Left colon (tissue), 2 donors: Measurements from ENCODE around the gene PALB2. TPM values are rescaled to one million over a fixed set of nuclear protein-coding genes. Genes with fewer than 3 reads are reported as not detected.

Source experiments
- ATAC-seq: fragments of 200-7000 bp; cut with Tn5 transposase; one replicate; pipeline ENCODE4 v1.9.1; 2020; ENCODE audit warnings: mild to moderate bottlenecking, moderate library complexity
- DNase-seq, 2 donors: peaks; one replicate each; pipeline ENCODE4 v3.0.0-alpha.2; 2020
- intact Hi-C, 2 donors: fragments of 100-400 bp; cut with DNase I in 1 of 2; cut with micrococcal nuclease in 1 of 2; formaldehyde crosslinking; loops; one replicate each; pipeline versions ENCODE4 v1.11.2 to v1.14.0; 2022; cut with DNase I, micrococcal nuclease
- total RNA-seq, 2 donors: library from RNA; stranded (reverse); fragmentation: NEBNext Ultra II Directional; extraction: Animal tissue kit (Norgen Biotek cat#: 25700); gene quantifications; one replicate each; pipeline ENCODE4 v1.2.1, GENCODE V29; 2021
- donor health status: DM: no; HTN: no; CAD: no.
- donor health status: DM: yes; HTN: yes; CAD: no.

Gene PALB2
- total RNA-seq, 2 donors from 2014 or later = 6.8 to 8.9 TPM

DNA sequence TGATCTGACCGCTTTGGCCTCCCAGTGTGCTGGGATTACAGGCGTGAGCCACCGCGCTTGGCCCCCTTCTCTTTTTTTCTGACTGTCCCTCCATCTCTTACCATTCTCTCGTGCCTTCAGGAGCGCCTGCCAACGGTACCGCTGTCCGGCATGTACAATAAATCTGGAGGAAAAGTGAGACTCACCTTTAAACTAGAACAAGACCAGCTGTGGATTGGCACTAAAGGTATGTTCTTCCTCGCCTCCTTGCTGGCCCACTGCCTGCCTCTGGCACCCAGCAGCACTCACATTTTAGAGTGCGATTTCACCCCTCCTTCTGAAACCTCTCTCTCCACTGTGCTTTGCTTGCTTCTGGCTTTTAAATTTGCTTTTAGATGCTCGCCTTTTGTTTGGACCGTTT lies 78.6 kb downstream of the PALB2 start:
- DNase-seq (no peak), ATAC-seq (no peak)
- intact Hi-C loops = no loop called here

DNA sequence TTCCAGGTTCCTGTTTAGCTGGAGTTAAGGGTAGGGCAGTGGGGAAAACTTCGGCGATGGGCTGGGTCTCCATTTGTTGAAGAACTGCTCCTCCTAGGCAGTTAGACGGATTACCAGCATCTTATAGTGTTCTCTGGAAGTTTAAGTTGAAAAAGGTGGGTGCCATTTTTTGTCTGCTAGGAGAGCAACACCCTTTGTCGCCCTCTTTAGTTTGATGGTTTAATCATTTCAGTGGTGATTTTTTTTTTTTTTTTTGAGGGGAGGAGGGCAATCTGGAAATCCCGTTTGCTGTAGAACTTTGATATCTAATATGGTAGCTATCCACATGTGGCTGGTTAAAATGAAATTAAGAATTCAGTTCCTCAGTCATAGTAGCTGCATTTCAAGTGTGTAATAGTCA lies 79.5 kb downstream of the PALB2 start:
- no peak for ATAC-seq
- intact Hi-C loops = no loop called here

DNA sequence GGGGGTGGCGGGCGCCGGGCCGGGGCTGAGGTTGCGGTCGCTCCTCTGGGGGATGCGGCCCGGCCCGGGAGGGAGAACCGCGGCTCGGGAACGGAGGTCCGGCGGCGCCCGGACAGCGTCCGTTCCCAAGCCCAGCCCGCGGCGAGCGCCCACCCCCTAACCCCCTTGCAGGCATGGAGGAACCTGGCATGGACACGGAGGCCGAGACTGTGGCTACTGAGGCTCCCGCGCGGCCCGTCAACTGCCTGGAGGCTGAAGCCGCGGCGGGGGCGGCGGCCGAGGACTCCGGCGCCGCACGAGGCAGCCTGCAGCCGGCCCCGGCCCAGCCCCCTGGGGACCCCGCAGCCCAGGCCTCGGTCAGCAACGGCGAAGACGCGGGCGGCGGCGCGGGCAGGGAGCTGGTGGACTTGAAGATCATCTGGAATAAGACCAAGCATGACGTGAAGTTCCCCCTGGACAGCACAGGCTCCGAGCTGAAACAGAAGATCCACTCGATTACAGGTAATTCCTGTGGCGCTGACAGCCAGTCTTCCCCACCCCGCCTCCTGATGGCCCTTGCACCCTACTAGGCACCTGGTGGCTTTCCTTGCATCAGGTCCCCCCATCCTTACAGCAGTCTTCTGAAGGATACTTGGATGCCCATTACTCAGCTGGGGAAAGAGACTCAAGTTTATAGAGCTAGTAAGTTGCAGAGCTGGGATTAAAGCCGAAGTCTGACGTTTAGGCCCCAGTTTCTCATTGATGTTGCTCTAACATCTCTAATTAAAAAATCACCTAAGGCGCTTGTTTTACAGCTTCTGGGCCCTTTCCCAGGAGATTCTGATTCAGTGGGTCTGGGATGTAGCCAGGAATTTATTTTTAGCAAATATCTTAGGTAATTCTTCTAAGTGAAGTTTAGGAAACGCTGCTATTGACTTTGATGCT lies 83.1 kb downstream of the PALB2 start:
- ATAC-seq (peak; percentile 19), DNase-seq (peak in 1 of 2 donors; percentile 35)
- intact Hi-C loops = no loop called here

More for the DNA sequence above, 79.5 kb downstream of the PALB2 start:
- no peak for DNase-seq

DNA sequence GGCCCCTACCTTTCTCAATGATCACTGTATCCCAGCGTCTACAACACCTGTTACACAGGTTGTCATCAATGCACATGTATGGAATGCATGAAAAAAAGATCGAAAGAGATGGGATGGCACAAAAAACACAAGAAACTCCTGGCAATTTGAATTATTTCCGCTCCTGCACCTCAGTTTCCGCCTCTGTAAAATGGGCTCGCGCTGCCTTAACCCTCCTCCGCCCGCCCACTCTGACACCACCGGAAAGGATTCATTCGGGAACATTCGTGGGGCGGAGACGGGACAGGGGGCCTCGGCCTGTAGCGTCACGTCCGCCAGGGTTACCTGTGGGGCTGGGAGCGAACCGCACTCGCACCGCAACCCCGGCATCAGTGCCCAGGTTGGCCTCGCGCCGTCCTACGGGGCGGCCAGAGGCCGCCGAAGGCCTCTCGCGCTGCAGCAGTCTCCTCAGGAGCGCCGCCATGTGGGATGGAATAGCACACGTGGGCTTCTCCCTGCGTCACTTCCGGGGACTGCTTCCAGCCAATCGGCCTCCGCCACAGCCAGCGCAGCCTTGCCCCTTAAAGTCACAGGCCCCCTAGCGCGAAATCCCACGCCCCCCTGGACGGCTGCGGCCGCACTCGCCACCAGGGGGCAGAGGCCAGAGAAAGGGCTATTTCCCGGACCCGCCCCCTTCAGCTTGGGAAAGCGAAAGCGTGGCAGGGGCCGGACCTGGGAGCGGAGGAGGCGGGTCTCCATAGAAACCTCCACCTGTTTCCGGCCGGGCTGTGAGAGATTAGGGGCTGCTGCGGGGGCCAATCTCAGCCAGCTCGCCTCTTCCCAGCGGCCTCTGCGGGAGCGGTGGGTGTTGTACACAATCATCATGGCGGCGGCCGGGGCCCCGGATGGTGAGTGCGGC lies 84.0 kb downstream of the PALB2 start, which contains the start of the genes EARS2 and UBFD1:
Gene EARS2, minus strand, starts transcription at position 470 of the 898 bp plus-strand sequence. Its CDS starts 7 bp downstream, at position 463.
Gene UBFD1, plus strand, starts transcription at position 847 of the 898 bp plus-strand sequence. Its CDS starts 16 bp downstream, at position 863.
- DNase-seq (peak; percentile 99), ATAC-seq (peak; percentile 93)
- intact Hi-C loops = no loop called here

DNA sequence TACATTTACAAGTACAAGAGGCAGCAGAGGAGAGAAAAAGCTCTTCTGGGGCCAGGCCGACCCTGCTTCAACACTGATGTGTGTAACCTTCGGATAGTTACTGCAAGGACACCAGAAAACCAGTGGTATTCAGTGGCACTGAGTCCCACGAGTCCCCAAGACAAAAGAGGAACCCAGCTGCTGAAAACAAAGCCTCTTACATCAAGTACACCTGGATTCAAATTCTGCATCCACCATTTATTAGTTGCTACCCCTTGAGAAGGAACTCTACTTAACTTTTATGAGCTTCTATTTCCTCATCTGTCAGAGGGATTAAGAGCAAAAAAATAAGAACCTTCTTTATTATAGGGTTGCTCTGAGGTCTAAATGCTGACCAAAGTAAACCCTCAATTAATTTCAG lies 86.6 kb downstream of the PALB2 start:
- intact Hi-C loops = no loop called here
- ATAC-seq (no peak), DNase-seq (no peak)

Other genes with a start within 250 kb of the PALB2 start
- gene COG7, start 188.1 kb downstream of the PALB2 start, total RNA-seq = 10 to 100 TPM; 29.3 to 42.5 TPM
- gene GGA2, start 130.8 kb downstream of the PALB2 start, total RNA-seq = 10 to 100 TPM; 42.6 to 45.3 TPM
- 10 to 100 TPM; 15.4 to 17.2 TPM for gene EARS2, start 84.0 kb downstream of the PALB2 start, total RNA-seq
- 10 to 100 TPM; 26.5 to 27.7 TPM for gene UBFD1, start 83.6 kb downstream of the PALB2 start, total RNA-seq
- 100 to 1,000 TPM; 100 to 136 TPM for gene NDUFAB1, start 45.0 kb downstream of the PALB2 start, total RNA-seq
- 10 to 100 TPM; 78.7 to 81.3 TPM for gene DCTN5, start 156 bp upstream of the PALB2 start, total RNA-seq
- 10 to 100 TPM in 1 of 2 donors, 1 to 10 TPM in 1; 6.6 to 15.6 TPM for gene PLK1, start 37.6 kb upstream of the PALB2 start, total RNA-seq
- 100 to 1,000 TPM; 140 to 199 TPM for gene ERN2, start 71.9 kb upstream of the PALB2 start, total RNA-seq
- 100 to 1,000 TPM; 171 to 227 TPM for gene CHP2, start 113.7 kb upstream of the PALB2 start, total RNA-seq
- gene PRKCB, start 194.7 kb upstream of the PALB2 start, total RNA-seq = 1 to 10 TPM; 3.8 to 7.3 TPM